A549 treated with AZD9567 at 1 μM for 4 hours (cell line): ENCODE data around the gene NPTXR. TPM values are rescaled to one million over a fixed set of nuclear protein-coding genes. Genes with fewer than 3 reads are reported as not detected.

Experiments
- total RNA-seq: library from RNA; stranded (reverse); fragments of 200-300 nt; extraction: Qiagen RNA extraction; gene quantifications from 5 replicates; pipeline ENCODE4 v1.2.3, GENCODE V29; 2022; ENCODE audit not compliant: insufficient read depth

The NPTXR gene
- total RNA-seq: 9.4 to 11.4 TPM (median 10.5 TPM) in 5 replicates

DNA sequence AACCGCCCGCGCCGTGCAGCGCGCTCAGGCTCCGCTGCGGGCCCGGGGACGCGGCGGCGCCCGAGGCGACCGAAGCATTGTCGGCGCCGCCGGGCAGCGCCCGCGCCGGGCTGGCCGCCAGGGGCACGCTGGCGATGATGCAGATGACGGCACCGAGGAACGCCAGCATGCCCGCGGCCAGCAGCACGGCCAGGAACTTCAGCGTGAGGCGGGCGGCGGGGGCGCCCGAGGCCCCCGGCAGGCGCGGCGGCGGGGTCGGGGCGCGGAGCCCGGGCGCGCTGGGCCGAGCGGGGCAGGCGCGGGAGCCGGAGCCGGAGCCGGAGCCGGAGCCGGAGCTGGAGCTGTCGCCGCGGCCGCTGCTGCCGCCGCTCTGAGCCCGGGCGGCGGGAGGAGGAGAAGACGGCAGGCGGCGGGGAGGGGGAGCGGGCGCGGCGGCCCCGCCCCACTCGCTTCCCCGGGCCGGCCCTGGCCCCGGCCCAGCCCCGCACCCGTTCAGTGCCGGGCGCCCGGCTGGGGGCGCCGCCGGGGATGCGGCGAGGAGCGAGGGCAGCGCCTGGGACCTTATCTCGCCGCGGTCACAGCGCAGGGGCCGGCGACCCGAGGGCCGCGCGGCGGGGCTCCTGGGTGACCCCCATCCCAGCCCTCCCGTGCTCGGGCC lies at the start of gene NPTXR:
NPTXR (minus strand) TSS at position 372 of the 658 bp plus-strand sequence.

DNA sequence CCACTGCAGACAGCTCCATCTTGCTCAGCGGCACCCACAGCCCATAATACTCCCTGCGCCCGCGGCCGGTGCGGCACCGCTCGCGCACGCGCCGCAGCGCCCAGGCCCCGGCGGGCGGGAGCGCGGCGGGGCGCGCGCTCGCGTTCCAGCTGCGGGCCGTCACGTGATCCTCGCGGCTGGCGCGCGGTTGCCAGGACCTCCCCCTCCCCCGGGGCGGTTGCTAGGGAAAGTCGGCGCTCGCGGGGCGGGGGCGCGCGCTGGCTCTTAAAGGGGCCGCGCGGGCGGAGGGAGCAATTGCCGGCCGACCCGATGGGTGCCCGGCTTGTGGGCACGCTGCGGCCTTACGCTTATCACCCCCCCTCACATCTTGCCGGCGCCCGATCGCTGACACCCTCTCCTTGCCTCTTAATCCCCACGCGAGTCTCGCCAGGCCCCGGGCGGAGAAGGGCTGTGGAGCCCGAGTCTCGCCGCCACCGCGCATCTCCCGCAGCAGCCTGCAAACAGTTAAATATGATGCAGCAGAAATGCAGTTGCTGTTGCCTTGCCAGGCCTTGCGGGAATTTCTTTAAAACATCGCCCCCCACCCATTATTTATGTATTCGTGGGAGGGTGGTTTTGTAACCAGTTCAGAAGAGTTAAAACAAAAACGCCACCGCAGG lies 28.5 kb upstream of the NPTXR start, which contains the start of gene CBX6:
CBX6 (minus strand) TSS at position 45 of the 659 bp plus-strand sequence; CDS start at position 19, 26 bp downstream.

DNA sequence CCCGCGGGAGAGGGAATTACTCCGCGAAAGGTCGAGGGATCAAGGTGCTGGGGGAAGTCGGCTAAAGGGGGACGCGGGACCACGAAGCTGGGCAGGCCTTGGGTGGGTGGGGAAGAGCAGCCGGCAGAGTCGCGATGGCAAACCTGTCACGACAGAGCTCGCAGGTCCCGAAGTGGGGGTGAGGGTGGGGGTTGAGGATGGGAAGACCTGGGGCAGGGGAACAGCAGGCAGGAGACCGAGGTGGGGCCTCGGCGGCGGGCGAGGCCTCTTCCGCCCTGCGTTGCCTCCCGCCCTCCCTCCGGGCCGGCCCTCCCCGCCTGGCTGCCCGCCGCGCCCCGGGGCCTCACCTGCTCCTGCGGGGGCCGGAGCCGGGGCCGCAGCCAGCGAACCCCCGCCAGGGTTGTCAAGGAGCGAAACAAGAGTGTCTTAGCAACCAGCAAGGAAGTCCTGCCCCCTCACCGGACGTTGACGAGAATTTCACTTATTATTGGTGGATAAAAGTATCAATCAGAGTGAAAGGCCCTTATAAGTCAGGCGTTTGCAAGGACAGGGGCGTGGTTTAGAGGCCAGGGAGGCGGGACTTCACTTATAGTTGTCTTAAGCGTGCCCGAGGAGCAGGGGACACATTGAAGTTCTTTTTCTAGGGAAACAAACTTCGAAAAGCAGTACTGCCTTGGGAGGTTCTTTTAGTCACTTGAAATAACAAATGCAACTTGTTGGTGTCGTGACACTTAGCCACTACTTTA lies 49.9 kb downstream of the NPTXR start, which contains the start of gene DNAL4:
DNAL4 (minus strand) TSS at position 423 of the 746 bp plus-strand sequence. CDS start 11,412 bp downstream, outside the sequence.

Other genes starting within 250 kb of the NPTXR start
- gene FAM227A, start 187.6 kb downstream of the NPTXR start, total RNA-seq: 0.67 to 1.0 TPM (median 0.85 TPM) in 4 of 5 replicates, not detected in the other
- gene CBY1, start 187.4 kb downstream of the NPTXR start, total RNA-seq: 16.6 to 19.8 TPM (median 17.0 TPM) in 5 replicates
- 68.2 to 99.2 TPM (median 68.9 TPM) in 5 replicates for gene TOMM22, start 162.1 kb downstream of the NPTXR start, total RNA-seq
- 26.2 to 44.2 TPM (median 28.3 TPM) in 5 replicates for gene JOSD1, start 143.1 kb downstream of the NPTXR start, total RNA-seq
- 7.7 to 10.6 TPM (median 8.8 TPM) in 5 replicates for gene GTPBP1, start 138.1 kb downstream of the NPTXR start, total RNA-seq
- 21.9 to 38.3 TPM (median 35.5 TPM) in 5 replicates for gene SUN2, start 88.0 kb downstream of the NPTXR start, total RNA-seq
- 6.8 to 11.5 TPM (median 10.6 TPM) in 5 replicates for gene DNAL4, start 49.9 kb downstream of the NPTXR start, total RNA-seq
- gene CBX6, start 28.2 kb upstream of the NPTXR start, total RNA-seq: 27.5 to 30.3 TPM (median 28.6 TPM) in 5 replicates
- 0.06 TPM in 1 of 5 replicates, not detected in the others for gene APOBEC3A, start 113.6 kb upstream of the NPTXR start, total RNA-seq
- 24.7 to 30.0 TPM (median 26.3 TPM) in 5 replicates for gene APOBEC3B, start 138.3 kb upstream of the NPTXR start, total RNA-seq
- 23.9 to 33.0 TPM (median 24.2 TPM) in 5 replicates for gene APOBEC3C, start 170.2 kb upstream of the NPTXR start, total RNA-seq
- gene APOBEC3D, start 177.1 kb upstream of the NPTXR start, total RNA-seq: 0.20 to 0.48 TPM (median 0.38 TPM) in 4 of 5 replicates, not detected in the other
- gene APOBEC3F, start 196.8 kb upstream of the NPTXR start, total RNA-seq: 1.5 to 2.5 TPM (median 2.1 TPM) in 4 of 5 replicates, not detected in the other
- gene APOBEC3G, start 233.2 kb upstream of the NPTXR start, total RNA-seq: 0.06 to 0.08 TPM (median 0.08 TPM) in 3 of 5 replicates, not detected in the others